ENCODE results near the gene PCNX4. TPM values are rescaled to one million over a fixed set of nuclear protein-coding genes. Genes with fewer than 3 reads are reported as not detected.

The PCNX4 gene
- total RNA-seq, 2 experiments from 2014 or later: 17.3 to 21.0 TPM

GRCh38 chr14:60058087-60058486 lies 33.6 kb upstream of the PCNX4 start:
- CTCF ChIA-PET: interaction anchor here (0.8 kb wide), 1 partner anchor 107 kb away, joined by 3 read pairs; the partner anchor contains the start of gene DHRS7
- H3K9me3 Mint-ChIP-seq: no peaks in the 10 kb centered on the region

GRCh38 chr14:60061371-60061770 lies 30.4 kb upstream of the PCNX4 start:
- H3K4me3 Mint-ChIP-seq: no peak overlapping the region
- no peak overlapping the region for H3K27ac Mint-ChIP-seq
- peaks cover 18% of the 10 kb centered on the region for H3K27me3 Mint-ChIP-seq
- no peaks in the 10 kb centered on the region for H3K4me1 Mint-ChIP-seq (ENCODE audit: low read depth)
- POLR2A ChIA-PET: no interaction called here
- Histone ChIP-seq H3K27ac (ENCODE audit: low read depth in 1 of 2, low read length in 2 of 2) (no peak overlapping the region), H3K27me3 (ENCODE audit: control insufficient read depth in 1 of 2, insufficient read depth in 2 of 2, low read length in 2 of 2) (peaks cover 0 to 3% of the 10 kb centered on the region in 2 experiments), H3K36me3 (ENCODE audit: insufficient read depth, low read length) (no peaks in the 10 kb centered on the region), H3K9me3 (ENCODE audit: control insufficient read depth in 1 of 2, insufficient read depth in 1 of 2, low read length in 2 of 2) (no peaks in the 10 kb centered on the region), H3K4me3 (ENCODE audit: low read length) (no peak overlapping the region), H3K4me1 (ENCODE audit: insufficient read depth, low read length) (no peaks in the 10 kb centered on the region)
- CTCF ChIA-PET: interaction anchor here (1.0 kb wide), 1 partner anchor 123 kb away, joined by 3 read pairs; no protein-coding TSS in a partner anchor
- DNase-seq (no peak), ATAC-seq (ENCODE audit: poor library complexity) (no peak)
- no peaks in the 10 kb centered on the region for H3K9me3 Mint-ChIP-seq
- no peaks in the 10 kb centered on the region for H3K36me3 Mint-ChIP-seq (ENCODE audit: low read depth)
- no peak for TF ChIP-seq CTCF (IDR thresholded peaks at IDR 0.05)
- intact Hi-C loops (cut with DNase I, micrococcal nuclease): loop anchor here in 1 of 2 experiments (10.0 kb wide), 3 partner anchors 273 to 1193 kb away; no protein-coding TSS in a partner anchor

More at GRCh38 chr14:60058087-60058486, 33.6 kb upstream of the PCNX4 start:
- no peaks in the 10 kb centered on the region for H3K36me3 ChIP-seq (ENCODE audit: insufficient read depth, low read length)
- no peaks in the 10 kb centered on the region for H3K36me3 Mint-ChIP-seq (ENCODE audit: low read depth)
- no peak for DNase-seq
- peaks cover 25% of the 10 kb centered on the region for H3K27me3 Mint-ChIP-seq
- no peaks in the 10 kb centered on the region for H3K9me3 ChIP-seq (ENCODE audit: control insufficient read depth in 1 of 2, insufficient read depth in 1 of 2, low read length in 2 of 2)
- intact Hi-C loops (cut with DNase I, micrococcal nuclease): no loop called here
- no peaks in the 10 kb centered on the region for H3K4me1 ChIP-seq (ENCODE audit: insufficient read depth, low read length)
- peaks cover 3 to 5% of the 10 kb centered on the region in 2 experiments for H3K27me3 ChIP-seq (ENCODE audit: control insufficient read depth in 1 of 2, insufficient read depth in 2 of 2, low read length in 2 of 2)
- no peak overlapping the region for H3K4me3 Mint-ChIP-seq
- H3K4me1 Mint-ChIP-seq (ENCODE audit: low read depth): no peaks in the 10 kb centered on the region
- H3K27ac ChIP-seq (ENCODE audit: low read depth in 1 of 2, low read length in 2 of 2): no peak overlapping the region
- no peak overlapping the region for H3K27ac Mint-ChIP-seq
- no peak for TF ChIP-seq CTCF (IDR thresholded peaks at IDR 0.05)
- POLR2A ChIA-PET: no interaction called here
- H3K4me3 ChIP-seq (ENCODE audit: low read length): no peak overlapping the region
- ATAC-seq (ENCODE audit: poor library complexity): no peak

- H3K4me3 ChIP-seq (ENCODE audit: low read length): no peak overlapping the region
- peak; percentile 41 for ATAC-seq (ENCODE audit: poor library complexity)
- H3K4me3 Mint-ChIP-seq: no peak overlapping the region
- no peaks in the 10 kb centered on the region for H3K9me3 Mint-ChIP-seq
- no peak overlapping the region for H3K27ac Mint-ChIP-seq
- POLR2A ChIA-PET: interaction anchor here (0.6 to 1.6 kb wide), 2 partner anchors 27 kb away, joined by 3 to 5 read pairs; partner anchors contain the start of gene PCNX4
- peak; percentile 65 for TF ChIP-seq CTCF (IDR thresholded peaks at IDR 0.05)
- intact Hi-C loops (cut with DNase I, micrococcal nuclease): loop anchor here (1.0 to 10.0 kb wide), 6 partner anchors 97 to 1190 kb away; no protein-coding TSS in a partner anchor
- peak in 3 of 14 experiments; percentile 60 to 65 (median 60) for DNase-seq
- H3K27ac ChIP-seq (ENCODE audit: low read depth in 1 of 2, low read length in 2 of 2): no peak overlapping the region
- no peaks in the 10 kb centered on the region for H3K4me1 Mint-ChIP-seq (ENCODE audit: low read depth)
- H3K9me3 ChIP-seq (ENCODE audit: control insufficient read depth in 1 of 2, insufficient read depth in 1 of 2, low read length in 2 of 2): no peaks in the 10 kb centered on the region
- H3K27me3 Mint-ChIP-seq: peaks cover 18% of the 10 kb centered on the region
- no peaks in the 10 kb centered on the region for H3K36me3 Mint-ChIP-seq (ENCODE audit: low read depth)
- H3K27me3 ChIP-seq (ENCODE audit: control insufficient read depth in 1 of 2, insufficient read depth in 2 of 2, low read length in 2 of 2): peaks cover 0 to 3% of the 10 kb centered on the region in 2 experiments
- no peaks in the 10 kb centered on the region for H3K4me1 ChIP-seq (ENCODE audit: insufficient read depth, low read length)
- no peaks in the 10 kb centered on the region for H3K36me3 ChIP-seq (ENCODE audit: insufficient read depth, low read length)
- CTCF ChIA-PET: interaction anchor here (1.0 to 1.7 kb wide), 5 partner anchors 26 to 120 kb away, joined by 3 to 6 read pairs (median 5); partner anchors contain the start of gene DHRS7
These were observed 27.1 kb upstream of the PCNX4 start for GRCh38 chr14:60064491-60065072.

Data from CD4-positive, alpha-beta T cell (primary cell).